Parathyroid adenoma (tissue), 2 donors: ENCODE measurements around the gene ECSIT.
"Not testable (repeated sequence)": the region's sequence is repeated elsewhere in the genome, so short reads cannot be mapped to it uniquely, and the experiment has no call there.

ENCODE experiments used
- H2AFZ ChIP-seq: fragments of 300-600 bp; sonication (generic); one replicate; pipeline ENCODE4 v1.7.0; 2017; ENCODE audit warnings: antibody characterized with exemption, mild to moderate bottlenecking
- H3K27ac ChIP-seq: fragments of 300-600 bp; sonication (generic); one replicate; pipeline ENCODE4 v1.7.0; 2017
- H3K27me3 ChIP-seq: fragments of 300-600 bp; sonication (generic); one replicate; pipeline ENCODE4 v1.7.0; 2017; ENCODE audit warnings: low read length; ENCODE audit not compliant: control insufficient read depth, insufficient read depth
- H3K36me3 ChIP-seq: fragments of 300-600 bp; sonication (generic); one replicate; pipeline ENCODE4 v1.7.0; 2017; ENCODE audit warnings: low read length; ENCODE audit not compliant: control insufficient read depth, insufficient read depth
- H3K4me1 ChIP-seq: fragments of 300-600 bp; sonication (generic); one replicate; pipeline ENCODE4 v1.7.0; 2017; ENCODE audit warnings: control low read depth
- H3K4me2 ChIP-seq: fragments of 300-600 bp; sonication (generic); one replicate; pipeline ENCODE4 v1.7.0; 2017; ENCODE audit warnings: low read length
- H3K4me3 ChIP-seq: fragments of 300-600 bp; sonication (generic); one replicate; pipeline ENCODE4 v1.7.0; 2017; ENCODE audit warnings: low read depth, low read length
- H3K79me2 ChIP-seq: fragments of 300-600 bp; sonication (generic); one replicate; pipeline ENCODE4 v1.7.0; 2017; ENCODE audit warnings: control low read depth
- H3K9ac ChIP-seq: fragments of 300-600 bp; sonication (generic); one replicate; pipeline ENCODE4 v1.7.0; 2017; ENCODE audit warnings: mild to moderate bottlenecking
- H3K9me3 ChIP-seq: fragments of 300-600 bp; sonication (generic); one replicate; pipeline ENCODE4 v1.7.0; 2017; ENCODE audit warnings: low read length; ENCODE audit not compliant: control insufficient read depth
- TF ChIP-seq, protein P1 (sequence below): fragments of 300-600 bp; sonication (generic); IDR thresholded peaks from one replicate; pipeline ENCODE4 v1.7.0; 2017; ENCODE audit warnings: antibody characterized with exemption, mild to moderate bottlenecking
- donor health status: primary hyperparathyroidism.

Gene ECSIT

DNA sequence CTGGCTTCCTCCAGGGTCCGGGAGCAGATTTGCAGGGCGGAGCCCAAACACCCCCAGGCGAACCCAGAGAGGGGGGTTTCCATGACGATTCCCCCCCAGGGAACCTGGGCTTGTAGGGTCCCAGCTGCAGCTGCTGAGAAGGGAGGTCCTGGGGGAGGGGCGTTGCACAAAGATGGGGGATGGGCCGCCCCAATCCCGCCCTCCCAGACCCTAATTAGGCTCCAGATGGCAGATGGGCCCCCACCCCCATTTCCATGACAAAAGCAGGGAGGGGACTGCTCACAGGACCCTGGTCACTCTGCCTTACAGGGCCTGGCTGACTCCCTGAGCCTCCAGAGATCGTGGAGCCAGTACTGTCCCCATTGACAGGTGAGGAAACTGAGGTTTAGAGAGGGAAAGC lies 63.3 kb downstream of the ECSIT start:
- no peak overlapping the region for H3K4me3 ChIP-seq
- H2AFZ ChIP-seq: no peak overlapping the region
- H3K79me2 ChIP-seq: no peaks in the 10 kb centered on the region
- no peaks in the 10 kb centered on the region for H3K36me3 ChIP-seq
- H3K4me2 ChIP-seq: no peak overlapping the region
- H3K9me3 ChIP-seq: no peaks in the 10 kb centered on the region
- H3K27me3 ChIP-seq: no peaks in the 10 kb centered on the region
- H3K4me1 ChIP-seq: no peaks in the 10 kb centered on the region
- no peak overlapping the region for H3K9ac ChIP-seq
- TF ChIP-seq, protein P1, sequence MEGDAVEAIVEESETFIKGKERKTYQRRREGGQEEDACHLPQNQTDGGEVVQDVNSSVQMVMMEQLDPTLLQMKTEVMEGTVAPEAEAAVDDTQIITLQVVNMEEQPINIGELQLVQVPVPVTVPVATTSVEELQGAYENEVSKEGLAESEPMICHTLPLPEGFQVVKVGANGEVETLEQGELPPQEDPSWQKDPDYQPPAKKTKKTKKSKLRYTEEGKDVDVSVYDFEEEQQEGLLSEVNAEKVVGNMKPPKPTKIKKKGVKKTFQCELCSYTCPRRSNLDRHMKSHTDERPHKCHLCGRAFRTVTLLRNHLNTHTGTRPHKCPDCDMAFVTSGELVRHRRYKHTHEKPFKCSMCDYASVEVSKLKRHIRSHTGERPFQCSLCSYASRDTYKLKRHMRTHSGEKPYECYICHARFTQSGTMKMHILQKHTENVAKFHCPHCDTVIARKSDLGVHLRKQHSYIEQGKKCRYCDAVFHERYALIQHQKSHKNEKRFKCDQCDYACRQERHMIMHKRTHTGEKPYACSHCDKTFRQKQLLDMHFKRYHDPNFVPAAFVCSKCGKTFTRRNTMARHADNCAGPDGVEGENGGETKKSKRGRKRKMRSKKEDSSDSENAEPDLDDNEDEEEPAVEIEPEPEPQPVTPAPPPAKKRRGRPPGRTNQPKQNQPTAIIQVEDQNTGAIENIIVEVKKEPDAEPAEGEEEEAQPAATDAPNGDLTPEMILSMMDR: no peak
- no peak overlapping the region for H3K27ac ChIP-seq

DNA sequence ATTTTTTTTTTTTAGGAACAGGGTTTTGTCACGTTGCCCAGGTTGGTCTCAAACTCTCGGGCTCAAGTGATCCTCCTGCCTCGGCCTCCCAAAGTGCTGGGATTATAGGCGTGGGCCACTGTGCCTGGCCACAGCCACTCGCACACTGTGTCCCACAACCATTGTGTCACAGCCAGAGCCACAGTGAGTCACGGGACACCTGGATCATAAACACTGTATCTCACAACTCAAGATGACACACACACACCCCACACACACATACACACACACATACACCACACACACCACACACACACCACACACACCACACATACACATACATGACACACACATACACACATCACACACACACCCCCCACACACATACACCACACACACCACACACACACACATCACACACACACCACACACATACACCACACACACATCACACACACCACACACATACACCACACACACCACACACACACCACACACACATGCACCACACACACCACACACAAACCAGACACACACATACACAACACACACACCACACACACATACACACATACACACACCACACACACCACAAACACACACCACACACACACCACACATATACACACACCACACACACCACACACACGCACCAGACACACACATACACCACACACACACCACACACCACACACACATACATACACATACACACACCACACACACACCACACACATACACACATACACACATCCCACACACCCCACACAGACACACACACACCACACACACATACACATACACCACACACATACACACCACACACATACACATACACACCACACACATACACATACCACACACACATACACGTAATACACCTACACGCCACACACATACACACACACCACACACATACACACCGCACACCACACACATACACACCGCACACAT lies 64.3 kb downstream of the ECSIT start:
- Histone ChIP-seq H3K27ac (no peak overlapping the region), H3K27me3 (no peaks in the 10 kb centered on the region), H2AFZ (no peak overlapping the region), H3K4me3 (no peak overlapping the region), H3K9ac (no peak overlapping the region), H3K9me3 (no peaks in the 10 kb centered on the region), H3K36me3 (no peaks in the 10 kb centered on the region), H3K4me2 (no peak overlapping the region), H3K79me2 (no peaks in the 10 kb centered on the region), H3K4me1 (no peaks in the 10 kb centered on the region)
- TF ChIP-seq, protein P1: no peak

DNA sequence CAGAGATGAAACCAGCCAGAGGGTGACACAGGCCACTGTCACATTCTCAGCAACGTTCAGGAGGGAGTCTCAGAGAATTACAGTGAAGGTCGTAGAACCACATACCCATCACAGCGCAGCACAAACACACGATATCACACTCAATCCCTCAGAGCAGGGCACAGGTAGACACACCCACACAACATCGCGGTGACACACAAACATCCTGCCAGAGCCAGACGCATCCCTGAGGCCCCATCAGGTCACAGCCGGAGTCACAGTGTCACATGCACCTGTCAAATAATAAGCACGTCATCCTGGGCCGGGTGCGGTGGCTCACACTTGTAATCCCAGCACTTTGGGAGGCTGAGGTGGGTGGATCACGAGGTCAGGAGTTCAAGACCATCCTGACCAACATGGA lies 65.5 kb downstream of the ECSIT start:
- TF ChIP-seq, protein P1: no peak
- H3K9ac ChIP-seq: no peak overlapping the region
- H3K9me3 ChIP-seq: no peaks in the 10 kb centered on the region
- H2AFZ ChIP-seq: no peak overlapping the region
- H3K27me3 ChIP-seq: no peaks in the 10 kb centered on the region
- H3K4me1 ChIP-seq: no peaks in the 10 kb centered on the region
- no peak overlapping the region for H3K4me3 ChIP-seq
- no peak overlapping the region for H3K27ac ChIP-seq
- no peak overlapping the region for H3K4me2 ChIP-seq
- no peaks in the 10 kb centered on the region for H3K79me2 ChIP-seq
- H3K36me3 ChIP-seq: no peaks in the 10 kb centered on the region

DNA sequence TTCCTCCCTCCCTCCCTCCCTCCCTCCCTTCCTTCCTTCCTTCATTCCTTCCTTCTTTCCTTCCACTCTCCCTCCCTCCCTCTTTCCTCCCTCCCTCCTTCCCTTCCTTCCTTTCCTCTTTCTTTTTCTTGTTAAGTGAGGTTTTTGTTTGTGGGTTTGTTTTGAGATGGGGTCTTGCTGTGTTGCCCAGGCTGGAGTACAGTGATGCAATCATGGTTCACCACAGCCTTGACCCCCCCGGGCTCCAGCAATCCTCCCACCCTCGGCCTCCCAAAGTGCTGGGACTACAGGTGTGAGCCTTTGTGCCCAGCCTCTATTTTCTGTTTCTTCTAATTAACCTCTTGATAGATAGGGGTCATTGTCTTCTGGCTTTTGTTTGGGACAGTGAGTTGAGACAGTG lies 67.5 kb downstream of the ECSIT start:
- H3K27ac ChIP-seq: no peak overlapping the region
- no peaks in the 10 kb centered on the region for H3K79me2 ChIP-seq
- TF ChIP-seq, protein P1: no peak
- no peak overlapping the region for H2AFZ ChIP-seq
- no peak overlapping the region for H3K4me2 ChIP-seq
- H3K36me3 ChIP-seq: no peaks in the 10 kb centered on the region
- no peak overlapping the region for H3K9ac ChIP-seq
- no peaks in the 10 kb centered on the region for H3K4me1 ChIP-seq
- no peaks in the 10 kb centered on the region for H3K9me3 ChIP-seq
- no peak overlapping the region for H3K4me3 ChIP-seq
- no peaks in the 10 kb centered on the region for H3K27me3 ChIP-seq

DNA sequence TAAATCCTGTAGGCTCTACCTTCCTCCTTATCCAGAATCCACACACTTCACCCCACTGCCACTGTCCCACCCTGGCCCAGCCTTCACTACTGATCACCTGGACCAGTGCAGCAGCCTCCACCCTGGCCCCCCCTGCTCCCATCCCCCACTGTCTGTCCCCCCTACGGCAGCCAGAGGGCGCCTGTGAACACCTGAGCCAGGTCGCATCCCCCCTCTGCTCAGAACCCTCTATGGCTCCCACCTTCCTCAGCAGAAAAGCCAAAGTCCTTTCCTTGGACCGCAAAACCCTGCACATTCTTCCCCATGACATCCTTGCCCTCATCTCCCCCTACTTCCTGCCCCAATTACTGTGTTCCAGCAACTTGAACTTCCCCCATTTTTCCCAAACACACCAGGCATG lies 68.7 kb downstream of the ECSIT start:
- no peak overlapping the region for H3K4me3 ChIP-seq
- H3K27ac ChIP-seq: no peak overlapping the region
- H3K4me2 ChIP-seq: no peak overlapping the region
- H3K36me3 ChIP-seq: no peaks in the 10 kb centered on the region
- no peak overlapping the region for H2AFZ ChIP-seq
- no peaks in the 10 kb centered on the region for H3K4me1 ChIP-seq
- H3K27me3 ChIP-seq: no peaks in the 10 kb centered on the region
- H3K9me3 ChIP-seq: no peaks in the 10 kb centered on the region
- TF ChIP-seq, protein P1: no peak
- H3K9ac ChIP-seq: no peak overlapping the region
- no peaks in the 10 kb centered on the region for H3K79me2 ChIP-seq

DNA sequence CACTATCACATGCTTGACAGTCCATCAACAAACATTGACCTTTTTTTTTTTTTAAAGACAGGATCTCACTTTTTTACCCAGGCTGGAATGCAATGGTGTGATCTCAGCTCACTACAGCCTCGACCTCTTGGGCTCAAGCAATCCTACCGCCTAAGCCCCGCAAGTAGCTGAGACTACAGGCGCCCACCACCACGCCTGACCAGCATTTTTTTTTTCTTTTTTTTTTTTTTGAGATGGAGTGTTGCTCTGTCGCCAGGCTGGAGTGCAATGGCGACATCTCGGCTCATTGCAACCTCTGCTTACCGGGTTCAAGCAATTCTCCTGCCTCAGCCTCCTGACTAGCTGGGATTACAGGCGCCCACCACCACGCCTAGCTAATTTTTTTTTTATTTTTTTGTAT lies 70.0 kb downstream of the ECSIT start:
- H3K27ac ChIP-seq, H3K4me2 ChIP-seq, H3K4me3 ChIP-seq, H3K36me3 ChIP-seq, H3K9ac ChIP-seq, H3K79me2 ChIP-seq, H3K4me1 ChIP-seq, H2AFZ ChIP-seq, H3K27me3 ChIP-seq, H3K9me3 ChIP-seq: not testable (repeated sequence)
